GM12872 (cell line): ENCODE results near the gene FAM47B.

Experiments
- CTCF ChIP-seq: IDR thresholded peaks from 3 replicates; pipeline ENCODE4 v1.5.1; 2011; ENCODE audit warnings: low read depth, mild to moderate bottlenecking, low read length, moderate library complexity; ENCODE audit not compliant: insufficient read depth

Gene FAM47B

GRCh38 chrX:34942496-34942895 lies at the start of gene FAM47B:
Gene FAM47B, plus strand, starts transcription at chrX:34942796. Its CDS starts 36 bp downstream, at chrX:34942832.
- no peak for TF ChIP-seq CTCF

DNA sequence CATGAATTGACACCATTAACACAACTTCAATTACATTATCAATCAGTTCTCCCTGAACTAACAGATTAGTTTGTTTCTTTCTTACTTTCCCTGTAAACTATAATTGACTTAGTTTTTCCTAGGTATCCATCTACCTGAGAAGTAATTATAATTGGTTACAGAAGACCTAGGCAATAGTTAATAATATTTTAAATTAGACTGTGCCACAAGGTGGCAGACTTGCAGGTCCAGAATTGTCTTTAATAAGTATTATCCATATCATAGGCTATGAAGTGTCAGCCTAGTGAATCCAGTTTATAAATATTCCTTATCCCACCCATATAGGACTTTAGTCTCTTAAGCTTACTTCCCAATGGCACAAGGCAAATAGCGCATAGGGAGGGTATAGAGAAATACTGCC lies 48.9 kb upstream of the FAM47B start:
- TF ChIP-seq CTCF = no peak

DNA sequence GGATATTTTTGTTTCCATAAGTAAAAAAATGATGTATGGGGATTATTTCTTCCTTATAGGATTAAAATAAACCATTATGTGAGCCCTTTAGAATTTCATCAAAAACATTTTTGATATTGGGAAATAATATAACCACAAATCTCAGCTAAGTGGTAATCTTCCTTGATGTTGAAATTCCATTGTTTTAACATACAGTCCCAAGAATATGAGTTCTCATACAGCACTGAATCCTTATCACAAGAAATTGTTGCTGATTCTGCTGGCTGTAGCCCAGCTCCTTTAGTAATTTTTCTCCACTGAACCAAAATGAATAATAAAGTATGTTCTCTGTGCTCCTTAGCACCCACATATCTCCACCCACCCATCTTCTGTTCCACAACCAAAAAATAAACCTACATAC lies 41.9 kb upstream of the FAM47B start:
- no peak for TF ChIP-seq CTCF

DNA sequence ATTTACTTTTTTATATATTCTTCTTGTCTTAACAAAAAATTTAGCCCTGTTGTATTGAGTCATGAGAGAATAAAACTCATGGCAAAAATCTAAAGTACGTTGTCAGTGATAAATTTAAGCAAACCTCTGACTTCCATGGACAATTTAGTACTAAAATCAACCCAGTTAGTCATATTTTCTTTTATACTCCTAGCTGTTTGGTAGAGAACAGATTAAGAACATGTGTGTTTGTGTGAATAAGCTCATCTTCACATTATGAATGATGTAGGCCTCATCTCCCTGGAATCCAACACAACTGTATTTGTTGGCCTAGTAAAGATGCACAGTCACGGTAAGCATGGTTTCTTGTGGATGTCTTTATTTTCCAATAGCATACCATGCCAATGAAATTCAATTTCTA lies 40.8 kb upstream of the FAM47B start:
- no peak for TF ChIP-seq CTCF

GRCh38 chrX:34903316-34903715 lies 39.3 kb upstream of the FAM47B start:
- no peak for TF ChIP-seq CTCF

- TF ChIP-seq CTCF = no peak
Measured at GRCh38 chrX:34909151-34909550, 33.4 kb upstream of the FAM47B start.

DNA sequence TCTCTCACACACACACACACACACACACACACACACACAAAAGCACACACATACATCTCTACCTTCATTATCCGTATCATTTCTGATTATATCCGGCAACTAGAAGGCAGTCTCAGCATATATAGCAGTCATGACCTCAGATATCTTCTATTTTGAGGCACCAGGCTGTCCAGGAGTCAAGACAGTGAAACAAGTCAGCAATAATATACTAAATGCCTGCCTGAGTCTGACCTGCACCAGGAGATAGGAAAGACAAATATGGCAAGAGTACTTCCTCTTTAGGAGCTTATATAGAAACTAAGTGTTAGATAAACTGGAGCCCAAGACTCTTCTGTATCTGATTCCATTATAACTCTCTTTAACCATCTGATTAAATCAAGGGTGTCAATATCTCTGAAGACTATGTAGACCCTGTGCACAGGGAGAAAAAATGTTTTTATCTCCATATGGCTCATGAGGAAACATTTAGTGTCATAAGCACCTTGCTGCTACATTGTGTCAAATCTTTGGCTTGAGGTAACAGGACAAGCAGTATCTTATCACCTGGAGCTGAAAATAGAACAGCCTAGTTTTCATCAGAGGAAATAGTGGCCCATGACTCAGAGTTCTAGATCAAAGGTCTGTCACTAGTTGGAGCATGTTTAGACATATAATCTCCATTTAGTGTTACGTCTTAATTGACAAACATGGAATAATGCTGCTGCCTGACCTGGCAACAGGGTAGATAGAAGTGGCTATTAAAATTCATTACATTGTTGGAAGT lies 27.0 kb upstream of the FAM47B start:
- no peak for TF ChIP-seq CTCF
